ENCODE data around the gene CBX2.
A peak's percentile ranks its signal among the peaks of the same experiment; 100 is the strongest.

The CBX2 gene

GRCh38 chr17:79786930-79787643 lies 9.1 kb downstream of the CBX2 start:
- no peak for DNase-seq (ENCODE audit: low read depth, low spot score)

GRCh38 chr17:79788455-79788854 lies 10.5 kb downstream of the CBX2 start:
- no peak for DNase-seq (ENCODE audit: low read depth, low spot score)

GRCh38 chr17:79788989-79789942 lies 11.3 kb downstream of the CBX2 start:
- DNase-seq (ENCODE audit: low read depth, low spot score), result no peak

- DNase-seq (ENCODE audit: low read depth, low spot score), result no peak
Observed at GRCh38 chr17:79789943-79790804, 12.2 kb downstream of the CBX2 start.

- no peak for DNase-seq (ENCODE audit: low read depth, low spot score)
Observed at GRCh38 chr17:79790805-79791734, 13.1 kb downstream of the CBX2 start.

GRCh38 chr17:79791735-79792161 lies 13.8 kb downstream of the CBX2 start:
- no peak for DNase-seq (ENCODE audit: low read depth, low spot score)

GRCh38 chr17:79792341-79792871 lies 14.5 kb downstream of the CBX2 start:
- DNase-seq (ENCODE audit: low read depth, low spot score), result no peak

- no peak for DNase-seq (ENCODE audit: low read depth, low spot score)
Observed at GRCh38 chr17:79792984-79793923, 15.3 kb downstream of the CBX2 start.

- no peak for DNase-seq (ENCODE audit: low read depth, low spot score)
Observed at GRCh38 chr17:79793924-79794304, 16.0 kb downstream of the CBX2 start.

- DNase-seq (ENCODE audit: low read depth, low spot score), result no peak
Observed at GRCh38 chr17:79794659-79795511, 16.9 kb downstream of the CBX2 start.

GRCh38 chr17:79795795-79796443 lies 18.0 kb downstream of the CBX2 start:
- DNase-seq (ENCODE audit: low read depth, low spot score), result no peak

- no peak for DNase-seq (ENCODE audit: low read depth, low spot score)
Observed at GRCh38 chr17:79796444-79796762, 18.5 kb downstream of the CBX2 start.

- DNase-seq (ENCODE audit: low read depth, low spot score), result peak; percentile 99
Observed at GRCh38 chr17:79796763-79797491, 19.0 kb downstream of the CBX2 start, which contains the start of gene CBX8. Gene CBX8 (minus strand): TSS chr17:79797077. CDS start chr17:79796998, 79 bp downstream.

GRCh38 chr17:79797492-79798298 lies 19.7 kb downstream of the CBX2 start:
- DNase-seq (ENCODE audit: low read depth, low spot score), result no peak

GRCh38 chr17:79798299-79799173 lies 20.6 kb downstream of the CBX2 start:
- no peak for DNase-seq (ENCODE audit: low read depth, low spot score)
